ENCODE data around the gene CST5. TPM values are rescaled to one million over a fixed set of nuclear protein-coding genes. Genes with fewer than 3 reads are reported as not detected.

The CST5 gene
- total and polyA plus RNA-seq, 4 donors = 0.37 to 0.65 (median 0.55) TPM; not detected in 1

DNA sequence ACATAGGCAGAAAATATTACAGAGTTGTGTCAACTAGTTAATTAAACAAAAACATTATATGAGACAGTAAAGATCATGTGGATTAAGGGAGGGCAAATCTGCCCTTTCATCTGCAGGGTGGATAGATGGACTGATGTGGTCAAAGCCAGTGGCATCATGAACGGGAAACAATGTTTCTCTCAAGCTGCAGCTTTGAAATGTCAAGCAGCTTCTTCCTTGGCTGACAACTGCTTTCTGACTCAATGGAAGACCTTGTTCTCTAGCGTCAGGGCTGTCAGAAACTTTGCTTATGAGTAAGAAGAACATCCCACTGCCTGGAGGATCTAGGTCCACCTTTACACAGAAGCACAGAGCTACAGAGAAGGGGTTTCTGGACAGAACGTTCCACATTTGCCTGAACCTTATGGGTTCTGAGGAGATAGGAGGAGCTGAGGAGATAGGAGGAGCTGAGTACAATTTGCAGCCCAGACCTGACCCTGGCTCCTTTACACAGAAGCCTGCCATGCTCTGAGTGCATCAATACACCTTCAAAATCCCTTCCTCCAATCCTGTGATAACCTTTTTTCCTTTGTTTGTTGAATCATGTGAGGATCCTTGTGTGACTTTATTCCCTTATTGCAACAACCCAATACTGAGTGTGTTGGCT, 6.1 kb downstream of the CST5 start:
- peaks cover 0 to 5% (median 0%) of the 10 kb centered on the region in 4 donors for H3K9me3 ChIP-seq (ENCODE audit: control insufficient read depth in 4 of 4, insufficient read depth in 3 of 4, low read length in 3 of 4)
- TF ChIP-seq, protein P1, sequence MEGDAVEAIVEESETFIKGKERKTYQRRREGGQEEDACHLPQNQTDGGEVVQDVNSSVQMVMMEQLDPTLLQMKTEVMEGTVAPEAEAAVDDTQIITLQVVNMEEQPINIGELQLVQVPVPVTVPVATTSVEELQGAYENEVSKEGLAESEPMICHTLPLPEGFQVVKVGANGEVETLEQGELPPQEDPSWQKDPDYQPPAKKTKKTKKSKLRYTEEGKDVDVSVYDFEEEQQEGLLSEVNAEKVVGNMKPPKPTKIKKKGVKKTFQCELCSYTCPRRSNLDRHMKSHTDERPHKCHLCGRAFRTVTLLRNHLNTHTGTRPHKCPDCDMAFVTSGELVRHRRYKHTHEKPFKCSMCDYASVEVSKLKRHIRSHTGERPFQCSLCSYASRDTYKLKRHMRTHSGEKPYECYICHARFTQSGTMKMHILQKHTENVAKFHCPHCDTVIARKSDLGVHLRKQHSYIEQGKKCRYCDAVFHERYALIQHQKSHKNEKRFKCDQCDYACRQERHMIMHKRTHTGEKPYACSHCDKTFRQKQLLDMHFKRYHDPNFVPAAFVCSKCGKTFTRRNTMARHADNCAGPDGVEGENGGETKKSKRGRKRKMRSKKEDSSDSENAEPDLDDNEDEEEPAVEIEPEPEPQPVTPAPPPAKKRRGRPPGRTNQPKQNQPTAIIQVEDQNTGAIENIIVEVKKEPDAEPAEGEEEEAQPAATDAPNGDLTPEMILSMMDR (IDR thresholded peaks at IDR 0.05; ENCODE audit: control extremely low read depth, extremely low read depth) = no peak
- ATAC-seq (ENCODE audit: insufficient read depth, low FRiP score) (no peak), DNase-seq (no peak)
- no peaks in the 10 kb centered on the region for H3K36me3 ChIP-seq (ENCODE audit: control insufficient read depth in 4 of 4, insufficient read depth in 4 of 4, low read length in 4 of 4)
- 49 to 73% methylated on average over 3 of the region's 3 CpGs for whole genome bisulfite sequencing, 2 donors
- no peak overlapping the region for H3K27ac ChIP-seq (ENCODE audit: low read depth in 1 of 2, low read length in 1 of 2)
- no peak overlapping the region for H3K4me3 ChIP-seq
- no peak overlapping the region for H3K9ac ChIP-seq (ENCODE audit: insufficient read depth in 1 of 2, low read length in 2 of 2)
- no peaks in the 10 kb centered on the region for H3K4me1 ChIP-seq (ENCODE audit: control insufficient read depth in 5 of 5, insufficient read depth in 5 of 5, low read length in 5 of 5)
- no peaks in the 10 kb centered on the region for H3K27me3 ChIP-seq (ENCODE audit: control insufficient read depth in 3 of 3, insufficient read depth in 3 of 3, low read length in 2 of 3)

DNA sequence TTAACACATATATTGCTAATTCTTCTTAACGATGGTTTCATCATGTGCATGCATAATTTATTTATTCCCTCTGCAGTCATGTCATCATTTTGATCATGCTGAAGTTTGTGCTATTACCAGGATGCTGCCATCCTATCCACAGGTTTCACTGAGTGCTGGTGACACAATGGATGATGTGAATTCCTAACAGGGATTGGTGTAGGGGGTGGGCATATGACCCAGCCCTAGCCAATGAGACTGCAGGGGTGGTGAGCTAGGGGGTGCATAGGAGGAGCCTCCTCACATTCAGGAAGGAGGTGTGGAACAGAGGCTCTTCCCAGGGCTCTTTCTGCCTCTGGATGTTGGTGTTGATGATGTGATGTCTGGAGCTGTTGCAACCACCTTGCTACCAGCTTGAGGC, 7.5 kb downstream of the CST5 start:
- peaks cover 0 to 5% (median 0%) of the 10 kb centered on the region in 4 donors for H3K9me3 ChIP-seq (ENCODE audit: control insufficient read depth in 4 of 4, insufficient read depth in 3 of 4, low read length in 3 of 4)
- no peaks in the 10 kb centered on the region for H3K27me3 ChIP-seq (ENCODE audit: control insufficient read depth in 3 of 3, insufficient read depth in 3 of 3, low read length in 2 of 3)
- H3K27ac ChIP-seq (ENCODE audit: low read depth in 1 of 2, low read length in 1 of 2) = no peak overlapping the region
- DNase-seq = no peak
- 95 to 97% methylated on average over 1 of the region's 1 CpG for WGBS, 2 donors
- TF ChIP-seq, protein P1 (IDR thresholded peaks at IDR 0.05; ENCODE audit: control extremely low read depth, extremely low read depth) = no peak
- H3K9ac ChIP-seq (ENCODE audit: insufficient read depth in 1 of 2, low read length in 2 of 2) = no peak overlapping the region
- no peaks in the 10 kb centered on the region for H3K4me1 ChIP-seq (ENCODE audit: control insufficient read depth in 5 of 5, insufficient read depth in 5 of 5, low read length in 5 of 5)
- no peak overlapping the region for H3K4me3 ChIP-seq
- H3K36me3 ChIP-seq (ENCODE audit: control insufficient read depth in 4 of 4, insufficient read depth in 4 of 4, low read length in 4 of 4) = no peaks in the 10 kb centered on the region
- ATAC-seq (ENCODE audit: insufficient read depth, low FRiP score) = no peak

DNA sequence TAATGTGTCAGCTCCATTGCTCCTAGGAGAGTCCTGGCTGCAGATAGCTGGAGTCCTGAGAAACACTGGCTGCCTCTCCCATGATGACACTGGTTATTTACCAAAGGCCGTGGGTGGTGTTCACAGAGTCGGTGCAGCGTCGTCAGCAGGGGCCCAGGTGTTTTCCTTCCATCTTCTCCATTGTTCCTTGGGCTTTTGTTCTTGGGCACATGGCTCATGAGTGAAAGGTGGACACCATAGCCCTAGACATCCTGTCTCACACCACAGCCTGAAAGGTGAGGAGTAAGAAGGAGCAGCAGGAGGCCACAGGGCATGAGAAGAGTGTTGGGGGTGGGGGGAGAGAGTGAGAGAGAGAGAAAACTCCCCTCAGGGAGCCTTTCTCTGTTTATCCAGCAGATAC, 9.1 kb downstream of the CST5 start:
- Histone ChIP-seq H3K9me3 (ENCODE audit: control insufficient read depth in 4 of 4, insufficient read depth in 3 of 4, low read length in 3 of 4) (peaks cover 0 to 5% (median 0%) of the 10 kb centered on the region in 4 donors), H3K9ac (ENCODE audit: insufficient read depth in 1 of 2, low read length in 2 of 2) (no peak overlapping the region), H3K36me3 (ENCODE audit: control insufficient read depth in 4 of 4, insufficient read depth in 4 of 4, low read length in 4 of 4) (no peaks in the 10 kb centered on the region), H3K4me3 (no peak overlapping the region), H3K27me3 (ENCODE audit: control insufficient read depth in 3 of 3, insufficient read depth in 3 of 3, low read length in 2 of 3) (no peaks in the 10 kb centered on the region), H3K27ac (ENCODE audit: low read depth in 1 of 2, low read length in 1 of 2) (no peak overlapping the region), H3K4me1 (ENCODE audit: control insufficient read depth in 5 of 5, insufficient read depth in 5 of 5, low read length in 5 of 5) (no peaks in the 10 kb centered on the region)
- TF ChIP-seq, protein P1 (IDR thresholded peaks at IDR 0.05; ENCODE audit: control extremely low read depth, extremely low read depth) = no peak
- WGBS, 2 donors = 50 to 77% methylated on average over 4 of the region's 4 CpGs
- DNase-seq (no peak), ATAC-seq (ENCODE audit: insufficient read depth, low FRiP score) (no peak)

DNA sequence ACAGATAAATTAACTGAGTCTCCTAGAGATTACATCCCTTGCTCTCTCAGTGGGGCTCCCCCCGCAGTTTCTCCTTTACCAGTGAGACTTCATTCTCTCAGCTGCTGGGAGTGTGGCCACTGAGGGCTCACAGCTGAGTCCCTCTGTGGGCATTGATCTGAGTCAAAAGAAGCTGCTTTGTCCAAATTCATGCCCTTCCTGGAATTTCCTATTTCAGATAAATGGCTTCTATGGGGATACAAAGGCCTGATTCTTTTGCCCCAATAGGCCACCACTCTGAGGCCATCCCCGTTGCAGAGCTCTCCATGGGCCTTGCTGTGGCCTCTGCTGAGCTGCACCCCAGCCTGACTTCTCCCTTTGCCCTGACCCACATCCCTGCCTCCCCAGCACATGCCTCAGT, 10.0 kb downstream of the CST5 start:
- Histone ChIP-seq H3K4me1 (ENCODE audit: control insufficient read depth in 5 of 5, insufficient read depth in 5 of 5, low read length in 5 of 5) (no peaks in the 10 kb centered on the region), H3K27me3 (ENCODE audit: control insufficient read depth in 3 of 3, insufficient read depth in 3 of 3, low read length in 2 of 3) (no peaks in the 10 kb centered on the region), H3K27ac (ENCODE audit: low read depth in 1 of 2, low read length in 1 of 2) (no peak overlapping the region), H3K9me3 (ENCODE audit: control insufficient read depth in 4 of 4, insufficient read depth in 3 of 4, low read length in 3 of 4) (peaks cover 0 to 5% (median 0%) of the 10 kb centered on the region in 4 donors), H3K9ac (ENCODE audit: insufficient read depth in 1 of 2, low read length in 2 of 2) (no peak overlapping the region), H3K4me3 (no peak overlapping the region), H3K36me3 (ENCODE audit: control insufficient read depth in 4 of 4, insufficient read depth in 4 of 4, low read length in 4 of 4) (no peaks in the 10 kb centered on the region)
- TF ChIP-seq, protein P1 (IDR thresholded peaks at IDR 0.05; ENCODE audit: control extremely low read depth, extremely low read depth) = no peak
- ATAC-seq (ENCODE audit: insufficient read depth, low FRiP score) (no peak), DNase-seq (no peak)
- 77 to 78% methylated on average over 2 of the region's 2 CpGs for WGBS, 2 donors
